Uterus (tissue), 4 donors: ENCODE data around the gene TUBB4A. TPM values are rescaled to one million over a fixed set of nuclear protein-coding genes. Genes with fewer than 3 reads are reported as not detected.

Source experiments
- DNase-seq, 2 donors: peaks; one replicate each; pipeline ENCODE4 v3.0.0-alpha.2; 2019 to 2020
- H3K27ac ChIP-seq, 2 donors: fragments of 200-600 bp; sonication (generic); 1 replicate in 1 of 2; 2 replicates in 1 of 2; pipeline ENCODE4 v1.5.1; 2016 to 2018
- H3K27me3 ChIP-seq, 2 donors: fragments of 200-600 bp; sonication (generic); one replicate each; pipeline ENCODE4 v1.5.1; 2018 to 2019; ENCODE audit warnings: control low read depth in 1 of 2
- H3K36me3 ChIP-seq, 2 donors: fragments of 200-600 bp; sonication (generic); one replicate each; pipeline ENCODE4 v1.5.1; 2019; ENCODE audit warnings: control low read depth in 1 of 2
- H3K4me1 ChIP-seq, 2 donors: fragments of 200-600 bp; sonication (generic); one replicate each; pipeline ENCODE4 v1.5.1; 2018 to 2019; ENCODE audit warnings: control low read depth in 1 of 2
- H3K4me3 ChIP-seq, 2 donors: fragments of 200-600 bp; sonication (generic); 1 replicate in 1 of 2; 2 replicates in 1 of 2; pipeline ENCODE4 v1.5.1; 2018 to 2019; ENCODE audit warnings: mild to moderate bottlenecking in 1 of 2
- H3K9me3 ChIP-seq, 2 donors: fragments of 200-600 bp; sonication (generic); one replicate each; pipeline ENCODE4 v1.5.1; 2019; ENCODE audit warnings: control low read depth in 1 of 2
- POLR2A ChIP-seq, 2 donors: fragments of 450-650 bp; IDR thresholded peaks; one replicate each; pipeline ENCODE4 v1.6.1; 2016; ENCODE audit warnings: antibody characterized with exemption in 2 of 2, mild to moderate bottlenecking in 1 of 2, moderate library complexity in 1 of 2
- intact Hi-C: fragments of 100-400 bp; cut with DNase I; formaldehyde crosslinking; loops from one replicate; pipeline ENCODE4 v1.15.1; 2023; ENCODE audit warnings: low total_unique reads
- small RNA-seq: library from RNA; depleted of rRNA; stranded (forward); fragments of <200 nt; gene quantifications from one replicate; pipeline ENCODE3, GENCODE V24; 2016
- total RNA-seq, 4 donors: library from RNA; depleted of rRNA in 3 of 4; stranded (reverse); fragments of >200 nt in 3 of 4; gene quantifications; one replicate each; pipeline versions ENCODE4 v1.1.0 to v1.2.4, GENCODE V29; 2014 to 2023
- TF ChIP-seq, protein P1 (sequence below), 4 experiments: fragments of 200-600 bp in 2 of 4; fragments of 450-650 bp in 2 of 4; sonication (generic) in 2 of 4; IDR thresholded peaks; one replicate each; pipeline ENCODE4 v1.5.1; 2016 to 2019; ENCODE audit warnings: antibody characterized with exemption in 4 of 4, mild to moderate bottlenecking in 2 of 4, moderate library complexity in 1 of 4
- donor health status: DM: yes; HTN: yes; CAD: no.

TUBB4A gene
- total RNA-seq, 4 donors from 2014 or later = 2.3 to 4.4 TPM; not detected in 2

DNA sequence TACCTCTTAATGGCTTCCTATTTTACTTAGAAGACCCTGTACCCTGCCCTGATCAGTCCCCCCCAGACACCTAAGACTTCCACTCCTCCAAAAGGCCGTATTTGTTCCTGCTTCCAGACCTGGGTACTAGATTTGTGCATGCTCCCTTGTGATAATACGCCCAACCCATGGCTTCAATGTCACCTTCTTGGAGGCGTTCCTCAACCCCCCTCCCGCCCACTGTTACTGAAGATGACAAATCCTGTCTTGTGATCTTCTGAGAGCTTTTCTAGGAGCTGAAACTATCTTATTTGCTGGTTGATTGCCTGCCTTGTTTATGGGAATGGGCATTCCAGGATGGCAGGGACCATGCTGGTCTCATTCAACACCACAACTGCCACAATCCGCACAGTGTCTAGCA lies 51.9 kb downstream of the TUBB4A start:
- H3K4me1 ChIP-seq = no peaks in the 10 kb centered on the region
- no peaks in the 10 kb centered on the region for H3K36me3 ChIP-seq
- no peaks in the 10 kb centered on the region for H3K27me3 ChIP-seq
- H3K4me3 ChIP-seq = no peak overlapping the region
- H3K9me3 ChIP-seq = peaks cover 0 to 7% of the 10 kb centered on the region in 2 donors
- DNase-seq = no peak
- TF ChIP-seq, protein P1, sequence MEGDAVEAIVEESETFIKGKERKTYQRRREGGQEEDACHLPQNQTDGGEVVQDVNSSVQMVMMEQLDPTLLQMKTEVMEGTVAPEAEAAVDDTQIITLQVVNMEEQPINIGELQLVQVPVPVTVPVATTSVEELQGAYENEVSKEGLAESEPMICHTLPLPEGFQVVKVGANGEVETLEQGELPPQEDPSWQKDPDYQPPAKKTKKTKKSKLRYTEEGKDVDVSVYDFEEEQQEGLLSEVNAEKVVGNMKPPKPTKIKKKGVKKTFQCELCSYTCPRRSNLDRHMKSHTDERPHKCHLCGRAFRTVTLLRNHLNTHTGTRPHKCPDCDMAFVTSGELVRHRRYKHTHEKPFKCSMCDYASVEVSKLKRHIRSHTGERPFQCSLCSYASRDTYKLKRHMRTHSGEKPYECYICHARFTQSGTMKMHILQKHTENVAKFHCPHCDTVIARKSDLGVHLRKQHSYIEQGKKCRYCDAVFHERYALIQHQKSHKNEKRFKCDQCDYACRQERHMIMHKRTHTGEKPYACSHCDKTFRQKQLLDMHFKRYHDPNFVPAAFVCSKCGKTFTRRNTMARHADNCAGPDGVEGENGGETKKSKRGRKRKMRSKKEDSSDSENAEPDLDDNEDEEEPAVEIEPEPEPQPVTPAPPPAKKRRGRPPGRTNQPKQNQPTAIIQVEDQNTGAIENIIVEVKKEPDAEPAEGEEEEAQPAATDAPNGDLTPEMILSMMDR (IDR thresholded peaks at IDR 0.05) = no peak
- TF ChIP-seq POLR2A (IDR thresholded peaks at IDR 0.05) = no peak
- intact Hi-C loops = no loop called here
- H3K27ac ChIP-seq = no peak overlapping the region

DNA sequence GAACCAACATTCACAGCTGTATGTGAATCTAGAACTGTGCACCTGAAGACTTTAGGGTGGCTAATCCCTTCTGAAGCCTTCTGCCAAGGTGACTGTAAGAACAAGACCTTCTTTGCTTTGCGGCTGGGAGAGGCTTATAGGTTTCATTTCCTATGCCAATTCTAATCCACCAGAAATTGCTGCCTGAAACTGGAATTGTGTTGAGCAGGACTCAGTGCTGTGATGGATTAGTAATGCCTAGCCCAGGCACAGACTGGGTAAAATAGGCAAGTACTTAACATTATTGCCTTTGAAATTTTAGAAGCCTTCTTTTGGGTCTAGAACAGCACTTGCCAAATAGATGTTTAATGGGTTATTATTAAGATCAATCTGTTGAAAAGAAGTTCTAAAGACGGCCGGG lies 54.1 kb downstream of the TUBB4A start:
- TF ChIP-seq, protein P1 (IDR thresholded peaks at IDR 0.05) = no peak
- no peak for TF ChIP-seq POLR2A (IDR thresholded peaks at IDR 0.05)
- Histone ChIP-seq H3K4me3 (no peak overlapping the region), H3K4me1 (no peaks in the 10 kb centered on the region), H3K27ac (no peak overlapping the region), H3K9me3 (no peaks in the 10 kb centered on the region), H3K36me3 (no peaks in the 10 kb centered on the region), H3K27me3 (no peaks in the 10 kb centered on the region)
- intact Hi-C loops = no loop called here
- DNase-seq = no peak

DNA sequence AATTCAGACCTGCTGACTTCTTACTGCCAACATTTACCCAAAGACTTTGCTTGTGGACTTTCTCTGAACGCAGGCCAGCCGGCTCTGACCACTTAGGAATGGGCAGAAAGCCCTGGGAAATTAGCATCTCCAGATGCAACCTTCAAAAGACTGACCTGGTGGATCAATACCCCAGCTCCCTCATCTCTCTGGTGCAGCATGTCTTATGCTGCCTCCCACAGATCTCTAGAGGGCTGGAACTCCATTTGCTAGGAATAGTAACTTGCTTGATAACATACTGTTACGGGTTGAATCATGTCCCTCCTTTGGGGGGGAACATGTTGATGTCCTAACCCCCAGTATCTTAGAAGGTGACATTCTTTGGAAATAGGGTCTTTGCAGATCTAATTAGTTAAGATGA lies 55.7 kb downstream of the TUBB4A start:
- no peaks in the 10 kb centered on the region for H3K27me3 ChIP-seq
- no peaks in the 10 kb centered on the region for H3K9me3 ChIP-seq
- no peak for DNase-seq
- no peak overlapping the region for H3K27ac ChIP-seq
- H3K4me1 ChIP-seq = no peaks in the 10 kb centered on the region
- no peak overlapping the region for H3K4me3 ChIP-seq
- H3K36me3 ChIP-seq = no peaks in the 10 kb centered on the region
- TF ChIP-seq POLR2A (IDR thresholded peaks at IDR 0.05) = no peak
- TF ChIP-seq, protein P1 (IDR thresholded peaks at IDR 0.05) = no peak
- intact Hi-C loops = no loop called here

Small RNAs within 50 kb of the gene (small RNA-seq; reads per million reads assigned to genes)
- gene AC010503.2 = not detected

Other genes with a start within 250 kb of the TUBB4A start
- 100 to 1,000 TPM in 1 of 4 donors, 10 to 100 TPM in 2, 1 to 10 TPM in 1; 5.9 to 103 (median 13.3) TPM for gene MLLT1, start 222.3 kb downstream of the TUBB4A start, total RNA-seq
- under 1 TPM in 1 of 4 donors, not detected in 3; 0.61 TPM for gene ACER1, start 168.7 kb downstream of the TUBB4A start, total RNA-seq
- 10 to 100 TPM; 23.9 to 99.7 (median 52.1) TPM for gene CLPP, start 140.8 kb downstream of the TUBB4A start, total RNA-seq
- gene ALKBH7, start 129.5 kb downstream of the TUBB4A start, total RNA-seq = 10 to 100 TPM; 17.4 to 84.8 (median 42.7) TPM
- 1 to 10 TPM in 2 of 4 donors, under 1 TPM in 1, not detected in 1; 0.26 to 2.2 (median 1.8) TPM for gene PSPN, start 126.4 kb downstream of the TUBB4A start, total RNA-seq
- gene GTF2F1, start 109.1 kb downstream of the TUBB4A start, total RNA-seq = 10 to 100 TPM; 38.2 to 82.2 (median 61.8) TPM
- gene KHSRP, start 77.5 kb downstream of the TUBB4A start, total RNA-seq = 100 to 1,000 TPM in 2 of 4 donors, 10 to 100 TPM in 2; 23.5 to 259 (median 66.5) TPM
- under 1 TPM in 1 of 4 donors, not detected in 3; 0.52 TPM for gene SLC25A41, start 68.5 kb downstream of the TUBB4A start, total RNA-seq
- gene SLC25A23, start 42.5 kb downstream of the TUBB4A start, total RNA-seq = 10 to 100 TPM; 13.8 to 69.1 (median 36.5) TPM
- gene CRB3, start 38.0 kb downstream of the TUBB4A start, total RNA-seq = 10 to 100 TPM in 1 of 4 donors, not detected in 3; 10.2 TPM
- 1 to 10 TPM in 2 of 4 donors, not detected in 2; 1.4 to 2.1 TPM for gene DENND1C, start 20.5 kb downstream of the TUBB4A start, total RNA-seq
- gene TNFSF9, start 28.7 kb upstream of the TUBB4A start, total RNA-seq = under 1 TPM in 1 of 4 donors, not detected in 3; 0.28 TPM
- gene CD70, start 88.8 kb upstream of the TUBB4A start, total RNA-seq = 1 to 10 TPM in 1 of 4 donors, not detected in 3; 1.2 TPM
- gene TNFSF14, start 167.9 kb upstream of the TUBB4A start, total RNA-seq = 1 to 10 TPM in 1 of 4 donors, under 1 TPM in 2, not detected in 1; 0.28 to 3.1 (median 0.59) TPM
- gene C3, start 218.3 kb upstream of the TUBB4A start, total RNA-seq = 1,000 to 10,000 TPM in 1 of 4 donors, 100 to 1,000 TPM in 2, 10 to 100 TPM in 1; 45.4 to 1,093 (median 422) TPM
- 100 to 1,000 TPM in 2 of 4 donors, 10 to 100 TPM in 2; 38.6 to 147 (median 111) TPM for gene GPR108, start 235.3 kb upstream of the TUBB4A start, total RNA-seq
- gene TRIP10, start 237.4 kb upstream of the TUBB4A start, total RNA-seq = 100 to 1,000 TPM in 1 of 4 donors, 10 to 100 TPM in 3; 36.0 to 144 (median 48.2) TPM